ENCODE data around the gene JPT1.
"Not testable (repeated sequence)": the region's sequence is repeated elsewhere in the genome, so short reads cannot be mapped to it uniquely, and the experiment has no call there.

Gene JPT1

GRCh38 chr17:75155191-75155601 lies 884 bp upstream of the JPT1 start:
- no peak for DNase-seq

GRCh38 chr17:75153780-75154194 lies 525 bp downstream of the JPT1 start:
- DNase-seq: peak in 1 of 2 experiments; percentile 4

GRCh38 chr17:75152922-75153779 lies 1.2 kb downstream of the JPT1 start:
- DNase-seq: peak; percentile 5 to 16

- DNase-seq: no peak
Measured at GRCh38 chr17:75152523-75152921, 1.8 kb downstream of the JPT1 start.

GRCh38 chr17:75151930-75152329 lies 2.4 kb downstream of the JPT1 start:
- DNase-seq: no peak

- no peak for DNase-seq
Measured at GRCh38 chr17:75147878-75148546, 6.3 kb downstream of the JPT1 start.

- DNase-seq: no peak
Measured at GRCh38 chr17:75146592-75146991, 7.7 kb downstream of the JPT1 start.

- DNase-seq: no peak
Measured at GRCh38 chr17:75144816-75145512, 9.3 kb downstream of the JPT1 start.

GRCh38 chr17:75142236-75142971 lies 11.9 kb downstream of the JPT1 start:
- DNase-seq: no peak

GRCh38 chr17:75138519-75138918 lies 15.8 kb downstream of the JPT1 start:
- no peak for DNase-seq

- DNase-seq: not testable (repeated sequence)
Measured at GRCh38 chr17:75137762-75138161, 16.6 kb downstream of the JPT1 start.

- no peak for DNase-seq
Measured at GRCh38 chr17:75135946-75136345, 18.4 kb downstream of the JPT1 start.

GRCh38 chr17:75135452-75135851 lies 18.9 kb downstream of the JPT1 start:
- DNase-seq: no peak

GRCh38 chr17:75133607-75134347 lies 20.5 kb downstream of the JPT1 start:
- DNase-seq: not testable (repeated sequence)

- no peak for DNase-seq
Measured at GRCh38 chr17:75133001-75133400, 21.3 kb downstream of the JPT1 start.

GRCh38 chr17:75132018-75133000 lies 22.0 kb downstream of the JPT1 start:
- not testable (repeated sequence) for DNase-seq

- DNase-seq: peak; percentile 52 to 69
Measured at GRCh38 chr17:75131278-75132017, 22.9 kb downstream of the JPT1 start, which contains the start of gene NT5C. TSS of gene NT5C (minus strand) at chr17:75131742. CDS start at chr17:75131707, 35 bp downstream.

- peak; percentile 55 to 63 for DNase-seq
Measured at GRCh38 chr17:75130632-75131277, 23.6 kb downstream of the JPT1 start.

- no peak for DNase-seq
Measured at GRCh38 chr17:75130059-75130631, 24.2 kb downstream of the JPT1 start.

Data from stimulated activated CD4-positive, alpha-beta T cell treated with anti-CD3 and anti-CD28 coated beads, Interleukin-4, amount 100 ng/mL, for 4 hours (primary cell).